ENCODE results near the gene ELAVL1. TPM values are rescaled to one million over a fixed set of nuclear protein-coding genes. Genes with fewer than 3 reads are reported as not detected.

Gene ELAVL1
- total and polyA plus RNA-seq, 2 of the 13 experiments (the other 11 are each of a cell fraction or from before 2014, with no cell fraction given) = 27.9 to 38.4 TPM

- TF ChIP-seq AFF4 (CRISPR knock-in tag; IDR thresholded peaks at IDR 0.05) (no peak), GLMP (CRISPR knock-in tag; IDR thresholded peaks at IDR 0.05; ENCODE audit: borderline replicate concordance) (no peak), TFDP1 (CRISPR knock-in tag; IDR thresholded peaks at IDR 0.05; ENCODE audit: borderline replicate concordance) (peak; percentile 54; the same call in 1 of the 2 replicates), NFE2L1 (CRISPR knock-in tag; IDR thresholded peaks at IDR 0.05; ENCODE audit: borderline replicate concordance) (no peak), ZNF543 (CRISPR knock-in tag; IDR thresholded peaks at IDR 0.05) (0 out of 2 replicates have a peak, but pooled peaks have one; percentile 51), ESRRA (CRISPR knock-in tag; IDR thresholded peaks at IDR 0.05; ENCODE audit: low read depth) (peak; percentile 82; the same call in 1 of the 2 replicates), NAIF1 (CRISPR knock-in tag; IDR thresholded peaks at IDR 0.05; ENCODE audit: borderline replicate concordance) (peak; percentile 96), NRL (CRISPR knock-in tag; IDR thresholded peaks at IDR 0.05; ENCODE audit: borderline replicate concordance) (peak; percentile 57; the same call in 1 of the 2 replicates), POLR2G (IDR thresholded peaks at IDR 0.05; ENCODE audit: low read depth, low read length) (peak; percentile 97), TCF7 (IDR thresholded peaks at IDR 0.05; ENCODE audit: low read depth) (no peak), GTF3A (CRISPR knock-in tag; conservative IDR thresholded peaks at IDR 0.05) (peak; percentile 74; the same call in 1 of the 2 replicates), ZBTB40 (IDR thresholded peaks at IDR 0.05) (no peak), ZBTB40 (CRISPR knock-in tag; IDR thresholded peaks at IDR 0.05) (peak; percentile 57; the same call in 1 of the 2 replicates)
Observed at GRCh38 chr19:7943444-7944176, 61.8 kb downstream of the ELAVL1 start, which contains the start of gene TIMM44 (continued).
